ENCODE results near the gene ZNF630.

- TF ChIP-seq CTCF (IDR thresholded peaks at IDR 0.05; ENCODE audit: extremely low read depth in 1 of 2, insufficient read depth in 1 of 2, low read depth in 1 of 2, low read length in 2 of 2) (no peak), POLR2A (IDR thresholded peaks at IDR 0.05; ENCODE audit: low read depth, low read length) (no peak), GATA2 (IDR thresholded peaks at IDR 0.05; ENCODE audit: insufficient read depth, insufficient read length, low read depth, low read length) (no peak), MAX (IDR thresholded peaks at IDR 0.05; ENCODE audit: insufficient read depth, insufficient read length) (no peak), EZH2 (IDR thresholded peaks at IDR 0.05; ENCODE audit: borderline replicate concordance, low read depth, low read length, severe bottlenecking) (no peak), POLR2AphosphoS5 (IDR thresholded peaks at IDR 0.05; ENCODE audit: insufficient read depth, low read depth, low read length) (no peak)
Observed at GRCh38 chrX:48090123-48090522, 18.7 kb upstream of the ZNF630 start.

Data from endothelial cell of umbilical vein (primary cell).